ENCODE measurements around the gene DGKI. TPM values are rescaled to one million over a fixed set of nuclear protein-coding genes. Genes with fewer than 3 reads are reported as not detected.
A peak's percentile ranks its signal among the peaks of the same experiment; 100 is the strongest.

Gene DGKI
- total and polyA plus RNA-seq, 2 of the 13 experiments (the other 11 are each of a cell fraction or from before 2014, with no cell fraction given), result 0.09 to 0.17 TPM

DNA sequence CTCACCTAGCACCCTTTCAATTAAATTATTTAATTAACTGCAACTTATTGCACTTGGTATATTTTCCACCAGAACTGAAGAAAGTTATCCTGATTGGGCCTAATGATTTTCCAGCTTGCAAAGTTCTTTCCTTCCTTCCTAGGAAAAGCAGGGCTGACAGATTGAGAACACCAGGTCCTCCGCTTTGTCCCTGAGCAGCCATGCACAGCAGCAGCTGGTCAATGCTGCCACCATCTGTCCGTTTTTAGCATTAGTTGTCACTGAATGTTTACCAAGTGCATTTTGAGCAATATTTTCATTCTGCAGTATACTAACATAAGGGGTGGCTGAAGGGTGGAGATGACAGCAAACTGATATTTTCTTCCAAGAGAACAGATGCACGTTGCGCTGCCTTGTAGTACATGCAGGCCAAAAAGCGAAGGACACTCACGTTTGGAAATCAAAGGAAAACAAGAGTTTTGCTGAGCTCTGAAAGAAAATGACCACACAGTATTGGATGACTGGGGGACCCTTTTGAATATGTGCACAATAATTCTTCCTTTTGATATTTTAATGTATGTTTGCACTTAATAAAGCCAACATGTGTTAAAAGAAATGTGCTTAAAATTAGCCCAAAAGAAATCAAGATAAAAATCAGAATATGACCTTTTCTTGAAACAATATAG is 254.4 kb downstream of the DGKI start:
- peak; percentile 98 for ATAC-seq
- no peak overlapping the region for H3K4me2 ChIP-seq (ENCODE audit: low read depth, low read length)
- WGBS (ENCODE audit: low lambda C conversion rate), result 7% methylated on average over 6 of the region's 6 CpGs
- H3K36me3 ChIP-seq (replicated peaks in 1 of 2; ENCODE audit: control insufficient read depth in 1 of 2, insufficient read depth in 2 of 2, low read length in 2 of 2), result no peaks in the 10 kb centered on the region
- no peaks in the 10 kb centered on the region for H3K9me3 ChIP-seq (ENCODE audit: low read length)
- no peaks in the 10 kb centered on the region for H3K79me2 ChIP-seq (ENCODE audit: insufficient read depth, low read length)
- no peaks in the 10 kb centered on the region; the same call in 1 of the 2 replicates for H3K4me1 ChIP-seq (ENCODE audit: insufficient read depth, low read length)
- no peak overlapping the region for H2AFZ ChIP-seq (ENCODE audit: low read length)
- H3K27me3 ChIP-seq (ENCODE audit: control insufficient read depth in 1 of 2, insufficient read depth in 2 of 2, low read length in 2 of 2), result peaks cover 0 to 6% of the 10 kb centered on the region in 2 experiments; a peak in 2 of 5 replicates
- DNase-seq (ENCODE audit: low spot score), result peak; percentile 46
- peak; percentile 77 for FAIRE-seq
- H4K20me1 ChIP-seq (ENCODE audit: insufficient read depth, low read length), result no peaks in the 10 kb centered on the region
- intact Hi-C loops (cut with micrococcal nuclease; ENCODE audit: unreplicated experiment), result loop anchor here (1.0 to 5.0 kb wide), 2 partner anchors 138 to 1185 kb away; no protein-coding TSS in a partner anchor
- TF ChIP-seq ZNF234 (CRISPR knock-in tag; conservative IDR thresholded peaks at IDR 0.05), result no peak
- peak; percentile 15; the same call in 1 of the 2 replicates for TF ChIP-seq CEBPB (IDR thresholded peaks at IDR 0.05; ENCODE audit: borderline replicate concordance, low read depth, low read length)
- TF ChIP-seq XRCC5 (optimal IDR thresholded peaks at IDR 0.05; ENCODE audit: low read length), result peak; percentile 47
- peak; percentile 22 for TF ChIP-seq TEAD3 (CRISPR knock-in tag; optimal IDR thresholded peaks at IDR 0.05; ENCODE audit: borderline replicate concordance)
- TF ChIP-seq FOXK1 (CRISPR knock-in tag; IDR thresholded peaks at IDR 0.05; ENCODE audit: borderline replicate concordance, low read depth), result peak; percentile 30; the same call in 1 of the 2 replicates
- TF ChIP-seq FOXA1 (IDR thresholded peaks at IDR 0.05), result no peak
- peak; percentile 68; the same call in 1 of the 2 replicates for TF ChIP-seq FOXA1 (CRISPR knock-in tag; IDR thresholded peaks at IDR 0.05)
- TF ChIP-seq, protein P1, sequence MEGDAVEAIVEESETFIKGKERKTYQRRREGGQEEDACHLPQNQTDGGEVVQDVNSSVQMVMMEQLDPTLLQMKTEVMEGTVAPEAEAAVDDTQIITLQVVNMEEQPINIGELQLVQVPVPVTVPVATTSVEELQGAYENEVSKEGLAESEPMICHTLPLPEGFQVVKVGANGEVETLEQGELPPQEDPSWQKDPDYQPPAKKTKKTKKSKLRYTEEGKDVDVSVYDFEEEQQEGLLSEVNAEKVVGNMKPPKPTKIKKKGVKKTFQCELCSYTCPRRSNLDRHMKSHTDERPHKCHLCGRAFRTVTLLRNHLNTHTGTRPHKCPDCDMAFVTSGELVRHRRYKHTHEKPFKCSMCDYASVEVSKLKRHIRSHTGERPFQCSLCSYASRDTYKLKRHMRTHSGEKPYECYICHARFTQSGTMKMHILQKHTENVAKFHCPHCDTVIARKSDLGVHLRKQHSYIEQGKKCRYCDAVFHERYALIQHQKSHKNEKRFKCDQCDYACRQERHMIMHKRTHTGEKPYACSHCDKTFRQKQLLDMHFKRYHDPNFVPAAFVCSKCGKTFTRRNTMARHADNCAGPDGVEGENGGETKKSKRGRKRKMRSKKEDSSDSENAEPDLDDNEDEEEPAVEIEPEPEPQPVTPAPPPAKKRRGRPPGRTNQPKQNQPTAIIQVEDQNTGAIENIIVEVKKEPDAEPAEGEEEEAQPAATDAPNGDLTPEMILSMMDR (CRISPR knock-in tag; IDR thresholded peaks at IDR 0.05), result peak; percentile 89
- TF ChIP-seq STAG1 (CRISPR knock-in tag; IDR thresholded peaks at IDR 0.05), result peak; percentile 87
- TF ChIP-seq FOSL2 (CRISPR knock-in tag; IDR thresholded peaks at IDR 0.05), result 0 out of 2 replicates have a peak, but pooled peaks have one; percentile 25
- TF ChIP-seq NR2F2 (IDR thresholded peaks at IDR 0.05; ENCODE audit: borderline replicate concordance, low read depth), result no peak
- peak; percentile 68 for TF ChIP-seq SMC3 (IDR thresholded peaks at IDR 0.05; ENCODE audit: low read length)
- TF ChIP-seq SMYD3 (CRISPR knock-in tag; IDR thresholded peaks at IDR 0.05), result no peak
- 0 out of 2 replicates have a peak, but pooled peaks have one; percentile 32 for TF ChIP-seq ZNF670 (CRISPR knock-in tag; IDR thresholded peaks at IDR 0.05; ENCODE audit: borderline replicate concordance)
- TF ChIP-seq, protein P2, sequence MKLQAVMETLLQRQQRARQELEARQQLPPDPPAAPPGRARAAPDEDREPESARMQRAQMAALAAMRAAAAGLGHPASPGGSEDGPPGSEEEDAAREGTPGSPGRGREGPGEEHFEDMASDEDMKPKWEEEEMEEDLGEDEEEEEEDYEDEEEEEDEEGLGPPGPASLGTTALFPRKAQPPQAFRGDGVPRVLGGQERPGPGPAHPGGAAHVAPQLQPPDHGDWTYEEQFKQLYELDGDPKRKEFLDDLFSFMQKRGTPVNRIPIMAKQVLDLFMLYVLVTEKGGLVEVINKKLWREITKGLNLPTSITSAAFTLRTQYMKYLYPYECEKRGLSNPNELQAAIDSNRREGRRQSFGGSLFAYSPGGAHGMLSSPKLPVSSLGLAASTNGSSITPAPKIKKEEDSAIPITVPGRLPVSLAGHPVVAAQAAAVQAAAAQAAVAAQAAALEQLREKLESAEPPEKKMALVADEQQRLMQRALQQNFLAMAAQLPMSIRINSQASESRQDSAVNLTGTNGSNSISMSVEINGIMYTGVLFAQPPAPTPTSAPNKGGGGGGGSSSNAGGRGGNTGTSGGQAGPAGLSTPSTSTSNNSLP (IDR thresholded peaks at IDR 0.05; ENCODE audit: low read depth, low read length), result peak; percentile 50; the same call in 1 of the 2 replicates
- TF ChIP-seq FOXA3 (CRISPR knock-in tag; IDR thresholded peaks at IDR 0.05), result 0 out of 2 replicates have a peak, but pooled peaks have one; percentile 33
- TF ChIP-seq, protein P3, sequence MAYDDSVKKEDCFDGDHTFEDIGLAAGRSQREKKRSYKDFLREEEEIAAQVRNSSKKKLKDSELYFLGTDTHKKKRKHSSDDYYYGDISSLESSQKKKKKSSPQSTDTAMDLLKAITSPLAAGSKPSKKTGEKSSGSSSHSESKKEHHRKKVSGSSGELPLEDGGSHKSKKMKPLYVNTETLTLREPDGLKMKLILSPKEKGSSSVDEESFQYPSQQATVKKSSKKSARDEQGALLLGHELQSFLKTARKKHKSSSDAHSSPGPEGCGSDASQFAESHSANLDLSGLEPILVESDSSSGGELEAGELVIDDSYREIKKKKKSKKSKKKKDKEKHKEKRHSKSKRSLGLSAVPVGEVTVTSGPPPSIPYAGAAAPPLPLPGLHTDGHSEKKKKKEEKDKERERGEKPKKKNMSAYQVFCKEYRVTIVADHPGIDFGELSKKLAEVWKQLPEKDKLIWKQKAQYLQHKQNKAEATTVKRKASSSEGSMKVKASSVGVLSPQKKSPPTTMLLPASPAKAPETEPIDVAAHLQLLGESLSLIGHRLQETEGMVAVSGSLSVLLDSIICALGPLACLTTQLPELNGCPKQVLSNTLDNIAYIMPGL (CRISPR knock-in tag; IDR thresholded peaks at IDR 0.05; ENCODE audit: borderline replicate concordance in 1 of 2, low read depth in 1 of 2), result 0 out of 4 replicates have a peak, but pooled peaks of 1 of the 2 experiments have one; percentile 26
- TF ChIP-seq CEBPG (CRISPR knock-in tag; IDR thresholded peaks at IDR 0.05), result 0 out of 2 replicates have a peak, but pooled peaks have one; percentile 11
- TF ChIP-seq ZNF713 (CRISPR knock-in tag; IDR thresholded peaks at IDR 0.05), result no peak
- 0 out of 2 replicates have a peak, but pooled peaks have one; percentile 44 for TF ChIP-seq KDM2A (CRISPR knock-in tag; IDR thresholded peaks at IDR 0.05; ENCODE audit: borderline replicate concordance, low read depth)
- peak; percentile 66 for TF ChIP-seq RAD21 (CRISPR knock-in tag; IDR thresholded peaks at IDR 0.05)
- H3K9ac ChIP-seq (ENCODE audit: insufficient read depth, low read depth, low read length), result no peak overlapping the region
- no TSS peak for BruUV-seq (replicated peaks)
- POLR2A ChIA-PET, result no interaction called here
- in situ Hi-C loops (cut with HindIII; ENCODE audit: extremely low pct_ligation_motif_present, low pct_unique_long_range_greater_than_20kb), result no loop called here
- CTCF ChIA-PET (ENCODE audit: low intra/inter-chr PET ratio, low total read pairs), result interaction anchor here (1.2 kb wide), 1 partner anchor 423 kb away, joined by 8 read pairs; no protein-coding TSS in a partner anchor
- no peak overlapping the region for H3K27ac ChIP-seq (ENCODE audit: extremely low read length, insufficient read depth, low read length)
- no peak overlapping the region for H3K4me3 ChIP-seq (replicated peaks in 1 of 3; ENCODE audit: insufficient read depth in 1 of 3, low read depth in 2 of 3, low read length in 3 of 3)
